Sigmoid colon (tissue), 7 donors: Measurements from ENCODE around the gene ITGA1. TPM values are rescaled to one million over a fixed set of nuclear protein-coding genes. Genes with fewer than 3 reads are reported as not detected.
A peak's percentile ranks its signal among the peaks of the same experiment; 100 is the strongest.

Experiments used
- DNase-seq: peaks from one replicate; pipeline ENCODE4 v3.0.0-alpha.2; 2019
- H3K27ac ChIP-seq, 4 donors: fragments of 200-600 bp; sonication (generic); one replicate each; pipeline ENCODE4 v1.5.1; 2016 to 2019; ENCODE audit warnings: mild to moderate bottlenecking in 1 of 4
- H3K27me3 ChIP-seq, 3 donors: fragments of 200-600 bp; sonication (generic); one replicate each; pipeline ENCODE4 v1.5.1; 2019; ENCODE audit warnings: mild to moderate bottlenecking in 1 of 3
- H3K36me3 ChIP-seq, 4 donors: fragments of 200-600 bp; sonication (generic); one replicate each; pipeline ENCODE4 v1.5.1; 2016 to 2019
- H3K4me1 ChIP-seq, 4 donors: fragments of 200-600 bp; sonication (generic); one replicate each; pipeline ENCODE4 v1.5.1; 2017 to 2019
- H3K4me3 ChIP-seq, 4 donors: fragments of 200-600 bp; sonication (generic); one replicate each; pipeline ENCODE4 v1.5.1; 2017 to 2019; ENCODE audit warnings: mild to moderate bottlenecking in 2 of 4, moderate library complexity in 1 of 4
- H3K9me3 ChIP-seq, 4 donors: fragments of 200-600 bp in 3 of 4; sonication (generic) in 3 of 4; one replicate each; pipeline versions ENCODE4 v1.5.1 to v1.6.1; 2013 to 2019
- EP300 ChIP-seq, 4 donors: sonication (generic); formaldehyde crosslinking; IDR thresholded peaks; one replicate each; pipeline ENCODE4 v1.6.1; 2017; ENCODE audit warnings: antibody characterized with exemption in 4 of 4
- POLR2A ChIP-seq, 2 donors: fragments of 450-650 bp; IDR thresholded peaks; one replicate each; pipeline ENCODE4 v1.6.1; 2016; ENCODE audit warnings: antibody characterized with exemption in 2 of 2, mild to moderate bottlenecking in 2 of 2, moderate library complexity in 2 of 2
- POLR2AphosphoS5 ChIP-seq, 4 donors: sonication (generic); formaldehyde crosslinking; IDR thresholded peaks; one replicate each; pipeline ENCODE4 v1.6.1; 2017; ENCODE audit warnings: antibody characterized with exemption in 4 of 4
- WGBS, 2 donors: extraction: QIAGEN DNeasy Blood & Tissue Kit; methylation state at CpG; one replicate each; pipeline ENCODE4 v1.1.7; 2013; 5-methylcytosine and 5-hydroxymethylcytosine counted together
- intact Hi-C: fragments of 100-400 bp; cut with DNase I; formaldehyde crosslinking; loops from one replicate; pipeline ENCODE4 v1.15.1; 2023
- polyA plus RNA-seq, 3 donors: library from polyadenylated mRNA; stranded (reverse); fragments of 200-250 nt; gene quantifications; one replicate each; pipeline ENCODE4 v1.2.3, GENCODE V29; 2013
- total RNA-seq, 4 donors: library from RNA; depleted of rRNA; stranded (reverse); fragments of >200 nt; gene quantifications; one replicate each; pipeline ENCODE4 v1.1.0, GENCODE V29; 2016
- TF ChIP-seq, protein P1 (sequence below), 4 experiments: fragments of 450-650 bp in 3 of 4; fragments of 200-600 bp in 1 of 4; IDR thresholded peaks; one replicate each; pipeline ENCODE4 v1.5.1; 2016 to 2019; ENCODE audit warnings: antibody characterized with exemption in 4 of 4, mild to moderate bottlenecking in 3 of 4, moderate library complexity in 2 of 4
- donor health status: healthy with polysubstance abuse.
- donor health status: Bipolar disorder and iron deficiency.
- donor health status: healthy.

The ITGA1 gene
- total and polyA plus RNA-seq, 7 donors = 1.8 to 511 (median 162) TPM

DNA sequence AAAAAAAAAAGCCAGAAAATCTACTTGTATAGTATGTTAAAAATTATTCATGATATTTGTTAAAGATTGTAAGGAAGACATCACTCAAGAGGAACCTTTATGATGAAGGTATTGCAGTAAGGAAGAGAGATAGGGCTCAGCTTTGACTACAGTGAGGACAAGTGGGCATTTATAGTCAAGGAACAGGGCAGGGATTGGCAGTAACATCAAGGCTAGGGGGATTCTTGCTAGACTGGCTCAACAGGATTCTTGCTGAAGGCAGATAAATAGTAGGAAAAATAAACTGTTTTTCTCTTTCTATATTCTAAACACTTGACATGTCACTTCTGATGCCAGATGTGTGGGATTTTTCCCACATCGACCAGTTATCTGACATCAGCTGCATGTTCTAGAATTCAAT lies 96.7 kb downstream of the ITGA1 start:
- Histone ChIP-seq H3K4me1 (peaks cover 0 to 13% (median under 1%) of the 10 kb centered on the region in 4 donors), H3K36me3 (peaks cover 19 to 78% (median 27%) of the 10 kb centered on the region in 4 donors), H3K9me3 (no peaks in the 10 kb centered on the region), H3K4me3 (no peak overlapping the region), H3K27me3 (no peaks in the 10 kb centered on the region), H3K27ac (no peak overlapping the region)
- WGBS, 2 donors = 64 to 71% methylated on average over 1 of the region's 1 CpG
- TF ChIP-seq, protein P1, sequence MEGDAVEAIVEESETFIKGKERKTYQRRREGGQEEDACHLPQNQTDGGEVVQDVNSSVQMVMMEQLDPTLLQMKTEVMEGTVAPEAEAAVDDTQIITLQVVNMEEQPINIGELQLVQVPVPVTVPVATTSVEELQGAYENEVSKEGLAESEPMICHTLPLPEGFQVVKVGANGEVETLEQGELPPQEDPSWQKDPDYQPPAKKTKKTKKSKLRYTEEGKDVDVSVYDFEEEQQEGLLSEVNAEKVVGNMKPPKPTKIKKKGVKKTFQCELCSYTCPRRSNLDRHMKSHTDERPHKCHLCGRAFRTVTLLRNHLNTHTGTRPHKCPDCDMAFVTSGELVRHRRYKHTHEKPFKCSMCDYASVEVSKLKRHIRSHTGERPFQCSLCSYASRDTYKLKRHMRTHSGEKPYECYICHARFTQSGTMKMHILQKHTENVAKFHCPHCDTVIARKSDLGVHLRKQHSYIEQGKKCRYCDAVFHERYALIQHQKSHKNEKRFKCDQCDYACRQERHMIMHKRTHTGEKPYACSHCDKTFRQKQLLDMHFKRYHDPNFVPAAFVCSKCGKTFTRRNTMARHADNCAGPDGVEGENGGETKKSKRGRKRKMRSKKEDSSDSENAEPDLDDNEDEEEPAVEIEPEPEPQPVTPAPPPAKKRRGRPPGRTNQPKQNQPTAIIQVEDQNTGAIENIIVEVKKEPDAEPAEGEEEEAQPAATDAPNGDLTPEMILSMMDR (IDR thresholded peaks at IDR 0.05) = no peak
- no peak for TF ChIP-seq POLR2AphosphoS5 (IDR thresholded peaks at IDR 0.05)
- no peak for TF ChIP-seq POLR2A (IDR thresholded peaks at IDR 0.05)
- TF ChIP-seq EP300 (IDR thresholded peaks at IDR 0.05) = no peak
- intact Hi-C loops = no loop called here
- no peak for DNase-seq

DNA sequence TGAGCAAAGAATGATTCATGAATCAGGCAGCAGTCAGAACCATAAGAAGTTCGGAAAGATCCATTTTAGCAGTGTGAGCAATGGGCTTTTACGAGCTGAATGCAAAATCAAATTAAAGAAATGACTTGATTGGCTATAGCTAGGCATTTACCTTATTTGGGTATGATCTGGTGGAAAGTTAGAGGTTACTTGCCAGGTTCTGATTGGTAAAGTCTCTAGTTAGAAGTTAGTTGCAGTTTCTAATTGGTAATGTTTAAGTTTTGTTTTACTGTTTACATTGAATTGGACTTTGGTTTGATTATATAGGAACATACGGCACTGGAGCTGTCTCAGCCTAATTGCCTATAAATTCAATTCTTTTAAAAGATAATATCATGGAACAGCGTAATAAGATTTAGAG lies 97.9 kb downstream of the ITGA1 start:
- Histone ChIP-seq H3K4me1 (peaks cover 0 to 18% (median 4%) of the 10 kb centered on the region in 4 donors), H3K4me3 (no peak overlapping the region), H3K27me3 (no peaks in the 10 kb centered on the region), H3K36me3 (peaks cover 19 to 86% (median 25%) of the 10 kb centered on the region in 4 donors), H3K9me3 (no peaks in the 10 kb centered on the region), H3K27ac (peak overlapping the region in 2 of 4 donors; percentile 0 to 36)
- no peak for DNase-seq
- intact Hi-C loops = no loop called here
- 25 to 68% methylated on average over 4 of the region's 4 CpGs for whole genome bisulfite sequencing, 2 donors
- TF ChIP-seq EP300 (IDR thresholded peaks at IDR 0.05) = no peak
- no peak for TF ChIP-seq POLR2AphosphoS5 (IDR thresholded peaks at IDR 0.05)
- no peak for TF ChIP-seq POLR2A (IDR thresholded peaks at IDR 0.05)
- TF ChIP-seq, protein P1 (IDR thresholded peaks at IDR 0.05) = no peak

DNA sequence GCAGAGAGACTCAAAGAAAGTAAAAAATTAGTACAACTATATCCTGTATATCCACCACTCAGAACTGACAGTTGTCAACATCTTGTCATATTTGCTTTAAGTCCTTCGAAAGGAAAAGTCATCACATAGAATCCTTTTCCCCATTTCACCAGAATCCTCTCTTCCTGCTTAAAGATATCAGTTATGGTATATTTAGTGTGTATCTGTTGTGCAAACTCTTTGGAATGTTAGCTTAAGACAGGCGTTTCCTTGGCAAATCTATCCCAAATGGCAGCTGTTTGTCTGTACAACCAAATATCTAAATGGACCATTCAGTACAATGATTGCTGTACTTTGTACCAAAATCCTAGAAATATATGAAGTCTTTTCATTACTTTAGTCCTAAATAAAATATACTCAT lies 98.5 kb downstream of the ITGA1 start:
- no peaks in the 10 kb centered on the region for H3K27me3 ChIP-seq
- H3K36me3 ChIP-seq = peaks cover 19 to 86% (median 23%) of the 10 kb centered on the region in 4 donors
- 21 to 71% methylated on average over 2 of the region's 2 CpGs for WGBS, 2 donors
- TF ChIP-seq, protein P1 (IDR thresholded peaks at IDR 0.05) = no peak
- no peak for DNase-seq
- no peaks in the 10 kb centered on the region for H3K9me3 ChIP-seq
- H3K4me1 ChIP-seq = peaks cover 0 to 18% (median 4%) of the 10 kb centered on the region in 4 donors
- intact Hi-C loops = no loop called here
- H3K27ac ChIP-seq = peak overlapping the region in 2 of 4 donors; percentile 0 to 36
- H3K4me3 ChIP-seq = no peak overlapping the region

DNA sequence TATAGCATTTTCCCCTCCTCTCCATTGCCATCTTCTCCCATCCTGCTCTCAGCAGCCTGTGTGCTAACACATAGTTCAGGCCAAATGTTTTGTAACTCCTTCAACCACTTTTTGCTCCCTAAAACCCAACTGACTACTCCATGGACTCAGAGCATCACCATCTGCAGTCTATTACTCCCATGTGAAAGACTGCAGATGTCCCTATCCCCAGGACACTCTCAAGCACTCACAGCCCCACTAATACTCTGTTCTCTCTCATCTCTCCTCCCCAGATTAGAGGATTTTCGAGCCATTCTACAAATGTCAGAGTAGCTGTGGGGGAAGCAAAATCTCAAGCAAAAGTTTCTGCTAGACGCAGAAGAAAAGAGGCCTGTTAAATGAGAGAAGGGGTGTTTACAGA lies 99.3 kb downstream of the ITGA1 start:
- Histone ChIP-seq H3K4me1 (peaks cover 0 to 21% (median 5%) of the 10 kb centered on the region in 4 donors), H3K9me3 (no peaks in the 10 kb centered on the region), H3K27me3 (no peaks in the 10 kb centered on the region), H3K4me3 (no peak overlapping the region), H3K27ac (peak overlapping the region in 3 of 4 donors; percentile 3 to 40 (median 16)), H3K36me3 (peaks cover 19 to 78% (median 23%) of the 10 kb centered on the region in 4 donors)
- 89 to 91% methylated on average over 2 of the region's 2 CpGs for WGBS, 2 donors
- TF ChIP-seq POLR2AphosphoS5 (IDR thresholded peaks at IDR 0.05) = no peak
- TF ChIP-seq, protein P1 (IDR thresholded peaks at IDR 0.05) = no peak
- TF ChIP-seq EP300 (IDR thresholded peaks at IDR 0.05) = no peak
- no peak for TF ChIP-seq POLR2A (IDR thresholded peaks at IDR 0.05)
- DNase-seq = no peak
- intact Hi-C loops = no loop called here

DNA sequence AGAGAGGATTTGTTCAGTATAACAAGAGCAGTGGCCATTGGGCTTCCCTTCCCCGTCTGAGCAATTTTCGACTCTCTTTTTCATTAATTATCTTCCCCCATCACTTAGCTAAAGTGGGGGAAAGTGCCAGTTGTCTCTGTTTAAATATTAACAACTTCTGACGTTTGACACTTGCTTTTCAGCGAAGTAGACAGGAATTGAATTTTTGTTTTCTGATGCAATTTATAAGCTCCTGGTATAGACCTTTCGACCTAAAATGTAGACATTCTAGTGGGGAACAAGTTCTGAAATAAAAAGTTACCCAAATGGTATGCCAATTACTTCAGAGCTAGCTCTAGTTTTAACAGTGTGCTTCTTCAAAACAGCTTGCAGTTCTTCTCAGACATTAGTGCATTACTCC lies 100.6 kb downstream of the ITGA1 start:
- intact Hi-C loops = no loop called here
- DNase-seq = no peak
- WGBS, 2 donors = 72 to 83% methylated on average over 5 of the region's 5 CpGs
- peak overlapping the region in 2 of 4 donors; percentile 45 to 46 for H3K27ac ChIP-seq
- H3K4me1 ChIP-seq = peaks cover 0 to 34% (median 16%) of the 10 kb centered on the region in 4 donors
- peaks cover 18 to 68% (median 19%) of the 10 kb centered on the region in 4 donors for H3K36me3 ChIP-seq
- no peak overlapping the region for H3K4me3 ChIP-seq
- TF ChIP-seq POLR2A (IDR thresholded peaks at IDR 0.05) (no peak), EP300 (IDR thresholded peaks at IDR 0.05) (no peak), POLR2AphosphoS5 (IDR thresholded peaks at IDR 0.05) (no peak)
- TF ChIP-seq, protein P1 (IDR thresholded peaks at IDR 0.05) = no peak
- no peaks in the 10 kb centered on the region for H3K27me3 ChIP-seq
- H3K9me3 ChIP-seq = no peaks in the 10 kb centered on the region
